Hematopoietic multipotent progenitor cell treated with erythropoietin and hydrocortisone succinate and interleukin-3 and kit ligand, for 6 days (in vitro differentiated cells): Measurements from ENCODE around the gene NDUFV3.
"Not testable (repeated sequence)": the region's sequence is repeated elsewhere in the genome, so short reads cannot be mapped to it uniquely, and the experiment has no call there.

ENCODE experiments used
- DNase-seq: peaks from one replicate; pipeline ENCODE4 v3.0.0-alpha.2; 2015

The NDUFV3 gene

GRCh38 chr21:42892931-42893755, at the start of gene NDUFV3:
TSS of gene NDUFV3 (plus strand) at chr21:42893309. CDS start at chr21:42893334, 25 bp downstream.
- peak; percentile 99 for DNase-seq

DNA sequence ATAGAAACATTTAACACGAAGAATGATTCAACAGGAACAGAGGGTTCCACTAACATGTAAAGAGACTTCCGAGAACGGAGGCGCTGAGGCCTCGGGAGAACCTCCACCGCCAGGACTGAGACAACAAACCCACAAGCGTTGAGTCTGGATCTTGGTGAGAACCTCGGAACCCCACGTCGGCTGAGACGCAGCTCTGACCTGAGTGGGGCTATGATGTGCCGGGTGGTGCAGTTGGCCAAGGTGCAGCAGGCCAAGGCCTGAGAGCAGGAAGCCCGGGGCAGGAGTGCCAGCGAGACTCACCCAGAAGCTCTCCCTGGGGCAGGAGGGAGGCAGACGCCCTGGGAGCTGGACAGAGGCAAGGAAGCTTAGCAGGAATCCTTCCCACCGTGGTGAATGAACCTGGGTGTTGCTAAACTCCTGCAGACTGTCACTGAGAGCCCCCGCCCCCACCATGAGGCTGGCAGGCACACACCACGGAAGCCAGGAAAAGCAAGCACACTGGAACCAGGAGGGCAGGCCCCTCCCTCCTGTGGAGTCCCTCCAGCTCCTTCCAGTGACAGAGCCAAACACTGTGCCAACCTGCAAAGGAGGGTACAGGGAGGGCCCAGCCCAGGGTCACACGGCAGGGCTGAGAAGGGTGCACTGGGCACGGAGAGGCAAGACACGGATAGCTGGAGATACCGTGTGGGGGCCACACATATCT, 48.5 kb upstream of the NDUFV3 start:
- DNase-seq: no peak

- no peak for DNase-seq
Measured at GRCh38 chr21:42845296-42845965, 47.7 kb upstream of the NDUFV3 start.

- DNase-seq: no peak
Measured at GRCh38 chr21:42846221-42846620, 46.9 kb upstream of the NDUFV3 start.

- DNase-seq: no peak
Measured at GRCh38 chr21:42847051-42847707, 45.9 kb upstream of the NDUFV3 start.

GRCh38 chr21:42847726-42848125, 45.4 kb upstream of the NDUFV3 start:
- DNase-seq: no peak

GRCh38 chr21:42848144-42848931, 44.8 kb upstream of the NDUFV3 start:
- DNase-seq: not testable (repeated sequence)

DNA sequence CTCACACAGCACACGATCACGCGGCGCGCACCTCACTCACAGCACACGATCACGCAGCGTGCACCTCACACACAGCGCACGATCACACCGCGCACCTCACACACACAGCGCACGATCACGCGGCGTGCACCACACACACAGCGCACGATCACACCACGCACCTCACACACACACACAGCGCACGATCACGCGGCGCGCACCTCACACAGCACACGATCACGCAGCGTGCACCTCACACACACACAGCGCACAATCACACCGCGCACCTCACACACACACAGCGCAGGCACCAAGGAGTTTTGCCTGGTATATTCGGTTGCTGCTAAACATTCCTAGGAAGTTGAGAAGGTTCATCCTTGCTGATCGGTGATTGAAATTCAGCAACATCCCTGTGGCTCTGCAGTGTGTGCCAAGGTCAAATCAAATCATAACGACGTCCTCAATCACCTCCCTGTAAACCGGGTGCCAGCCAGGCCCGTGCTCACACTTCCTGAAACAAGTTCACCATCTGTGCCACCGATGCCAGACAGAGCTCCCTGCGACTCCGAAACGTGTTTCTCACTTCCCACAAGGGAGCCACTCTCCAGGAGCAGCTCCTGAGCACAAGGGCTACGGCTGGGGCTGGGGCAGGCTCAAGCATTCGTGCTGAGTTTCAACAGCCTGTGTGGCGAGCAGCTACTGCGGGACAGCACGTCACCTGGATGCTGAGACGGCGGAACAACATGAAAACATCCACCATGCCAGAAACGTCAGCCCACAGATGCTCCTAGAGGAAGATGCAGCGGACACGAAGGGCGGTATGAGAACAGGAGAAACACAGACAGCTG, 44.0 kb upstream of the NDUFV3 start:
- DNase-seq: no peak

DNA sequence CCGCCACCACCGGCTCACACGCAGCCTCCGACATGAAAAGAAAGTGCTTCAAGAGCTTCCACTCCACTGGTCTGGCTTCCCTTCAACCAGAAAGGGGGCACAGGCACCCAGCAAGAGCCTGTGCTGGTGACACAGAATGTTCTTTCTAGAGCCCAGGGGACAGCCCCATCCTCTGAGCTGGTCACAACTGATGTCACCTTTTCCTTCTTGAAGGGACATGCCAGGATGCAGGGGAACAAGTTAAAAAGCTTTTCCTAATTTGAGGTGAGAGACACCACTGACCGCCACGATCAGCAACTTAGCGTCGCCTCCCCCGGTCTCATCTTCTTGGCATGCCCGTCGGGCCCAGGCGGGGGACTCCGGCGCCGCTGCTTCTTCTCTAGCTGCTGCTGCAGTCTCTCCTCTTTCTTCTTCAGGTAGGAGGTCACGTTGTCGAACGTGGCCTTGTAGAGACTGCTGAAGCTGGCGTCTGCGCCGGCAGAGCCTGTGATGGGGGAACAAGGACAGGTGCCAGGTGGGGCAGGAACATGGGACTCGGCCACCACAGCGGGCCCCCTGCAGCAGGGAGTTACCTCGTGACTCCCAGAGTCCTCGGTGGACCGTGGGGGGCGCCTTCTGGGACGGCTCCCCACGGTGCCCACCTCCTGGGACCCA, 43.2 kb upstream of the NDUFV3 start:
- DNase-seq: no peak

DNA sequence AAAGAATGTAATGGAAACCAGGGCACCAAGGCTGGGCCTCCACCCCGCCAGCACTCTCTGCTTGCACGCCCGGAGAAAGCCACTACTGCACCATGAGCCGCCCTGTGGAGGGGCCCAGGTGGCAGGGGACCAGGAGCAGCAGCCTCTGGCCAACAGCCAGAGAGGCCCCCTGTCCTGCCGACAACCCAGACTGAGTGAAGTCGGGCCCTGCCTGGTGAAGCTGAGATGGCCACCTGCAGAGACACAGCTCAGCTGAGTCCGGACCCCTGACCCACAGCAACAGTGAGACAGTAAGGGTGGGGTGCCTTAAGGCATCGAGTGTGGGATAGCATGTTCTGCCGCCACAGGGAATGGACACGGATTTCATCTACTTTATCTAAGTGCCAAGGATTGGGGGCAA, 42.6 kb upstream of the NDUFV3 start:
- DNase-seq: no peak

GRCh38 chr21:42850866-42851391, 42.2 kb upstream of the NDUFV3 start:
- peak; percentile 76 for DNase-seq

DNA sequence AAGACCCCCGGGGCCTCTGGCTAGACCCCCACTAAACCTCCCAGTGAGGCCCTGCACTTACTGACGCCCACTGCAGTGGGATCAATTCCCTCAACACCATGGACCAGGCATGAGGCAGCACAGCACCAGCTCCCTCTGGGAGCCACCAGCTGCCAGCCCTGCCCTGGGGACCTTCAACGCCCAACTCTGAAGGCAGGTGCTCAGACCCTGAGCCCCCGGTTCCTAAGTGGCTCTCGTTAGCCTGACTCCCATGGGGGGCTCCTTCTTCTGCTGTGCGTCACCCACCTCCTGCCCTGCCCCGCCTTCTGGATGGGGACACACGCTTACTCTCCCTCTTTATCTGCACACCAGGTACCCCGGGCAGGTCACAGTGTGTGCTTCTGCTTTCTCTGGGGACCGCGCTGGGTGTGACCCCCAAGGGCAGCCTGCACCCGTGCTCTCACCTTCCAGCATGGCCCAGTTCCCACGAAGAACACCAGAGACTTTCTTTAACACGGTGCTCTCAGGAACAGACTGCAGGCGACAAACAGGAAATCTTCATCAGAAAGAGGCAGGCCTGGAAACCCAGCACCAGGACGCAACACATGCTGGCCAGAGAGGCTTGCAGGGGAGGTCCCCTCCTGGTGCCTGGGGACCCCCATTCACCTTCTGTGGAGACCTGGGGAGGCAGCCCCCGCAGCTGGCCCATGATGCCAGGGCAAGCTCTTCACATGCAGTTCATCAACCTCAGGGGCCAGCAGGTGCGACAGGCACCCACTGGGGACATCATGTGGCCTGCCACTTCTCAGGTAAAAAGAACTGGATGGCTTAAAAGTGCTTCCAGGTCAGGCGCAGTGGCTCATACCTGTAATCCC, 41.1 kb upstream of the NDUFV3 start:
- DNase-seq: no peak

DNA sequence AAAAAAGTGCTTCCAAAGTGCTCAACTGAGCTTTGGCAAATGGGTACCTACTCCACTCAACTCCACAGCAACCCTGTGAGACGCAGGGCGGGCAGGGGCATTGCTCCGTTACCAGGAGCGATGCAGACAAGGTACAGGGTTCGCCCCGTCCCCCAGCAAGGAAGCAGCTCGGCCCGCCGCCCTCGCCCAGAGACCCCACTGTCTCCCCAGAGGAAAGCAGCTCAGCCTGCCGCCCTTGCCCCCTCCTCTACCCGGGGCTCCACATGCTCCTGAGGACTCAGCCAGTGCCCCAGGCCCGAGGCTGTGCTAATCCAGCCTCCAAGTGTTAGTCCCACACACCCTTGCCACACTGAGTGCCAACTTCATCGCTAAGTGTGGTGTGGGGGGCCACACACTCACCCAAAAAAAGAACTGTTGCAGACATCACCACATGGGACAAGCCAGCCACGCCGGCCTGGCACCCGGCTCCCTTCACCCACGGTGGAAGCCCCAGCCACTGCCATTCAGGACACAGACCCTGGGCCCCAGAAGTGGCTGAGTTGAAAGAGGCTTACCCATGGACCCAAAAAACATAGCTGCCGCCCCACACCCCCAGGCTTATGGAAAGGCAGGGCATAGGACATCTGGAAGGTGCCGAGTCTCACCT, 40.1 kb upstream of the NDUFV3 start:
- no peak for DNase-seq

GRCh38 chr21:42853621-42854020, 39.5 kb upstream of the NDUFV3 start:
- no peak for DNase-seq

DNA sequence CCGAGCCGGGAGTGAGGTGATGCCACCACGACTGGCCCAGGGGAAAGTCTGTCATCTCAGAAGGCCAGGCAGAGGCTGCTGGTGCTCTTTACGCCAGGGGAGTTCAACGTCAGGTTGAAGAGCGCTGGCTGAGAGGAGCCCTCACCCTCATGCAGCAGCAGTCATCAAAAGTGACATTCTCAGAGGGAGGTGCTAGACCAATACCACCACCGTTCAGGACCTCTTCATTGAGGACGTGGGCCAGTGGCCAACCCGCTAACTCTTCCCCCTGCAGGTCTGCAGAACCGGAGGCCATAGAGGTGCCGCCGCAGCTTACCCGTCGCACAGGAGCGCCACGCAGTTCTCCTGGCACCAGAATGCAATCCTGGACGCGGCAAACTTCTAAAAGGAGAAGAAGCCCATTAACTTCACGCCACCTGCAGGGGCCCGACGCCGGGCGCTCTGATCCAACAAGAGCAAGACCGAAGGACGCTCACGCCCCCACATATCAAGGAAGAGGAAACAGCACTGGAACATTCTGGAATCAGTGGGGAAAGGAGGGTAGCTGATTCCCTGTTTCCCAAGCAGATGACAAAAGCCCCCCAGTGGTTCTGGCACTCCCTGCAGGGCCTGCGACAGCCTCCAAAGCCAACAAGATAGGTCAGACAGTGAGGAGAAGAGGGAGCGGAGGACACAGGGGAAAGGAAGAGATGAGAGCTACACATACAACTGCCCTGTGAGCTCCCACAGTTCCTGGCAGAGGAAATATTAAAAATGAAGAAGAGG, 38.7 kb upstream of the NDUFV3 start:
- no peak for DNase-seq

DNA sequence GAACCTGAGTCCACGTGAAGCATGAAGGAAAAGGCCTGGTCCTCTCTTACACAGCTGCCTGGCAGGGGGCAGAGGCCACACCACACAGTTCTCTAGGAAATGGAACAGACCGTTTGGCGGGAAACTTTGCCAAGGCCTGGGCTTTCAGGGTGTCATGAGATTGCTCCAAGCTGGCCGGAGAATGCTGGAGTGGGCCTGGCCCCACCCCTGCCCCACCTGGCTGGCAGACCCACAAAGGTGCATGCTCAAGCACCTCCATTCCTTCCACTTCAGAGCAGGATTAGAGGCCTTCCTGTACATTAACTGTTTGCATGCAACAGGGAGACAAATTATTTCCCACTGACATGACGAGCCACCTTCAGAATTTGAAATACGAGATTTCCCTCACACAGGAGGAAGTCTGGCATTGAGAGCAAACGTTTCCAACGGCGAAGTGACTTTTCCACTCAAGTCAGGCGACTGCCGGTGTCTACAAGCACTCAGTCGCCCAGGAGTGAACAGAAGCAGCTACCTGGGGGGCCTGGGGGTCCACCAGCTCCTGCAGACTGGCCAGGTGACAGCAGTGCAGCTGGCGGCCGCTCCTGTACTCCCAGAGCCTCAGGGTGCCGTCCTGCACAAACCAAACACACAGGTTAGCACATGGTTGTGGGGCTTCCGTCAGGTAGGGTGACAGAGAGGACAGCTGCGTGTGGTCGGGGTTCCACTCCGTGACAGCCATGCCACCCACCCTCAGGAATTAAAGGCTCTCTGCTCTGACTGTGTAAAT, 37.8 kb upstream of the NDUFV3 start:
- DNase-seq: no peak

- DNase-seq: no peak
Measured at GRCh38 chr21:42855937-42856335, 37.2 kb upstream of the NDUFV3 start.
